Fibroblast of skin of scalp (primary cell): ENCODE results near the gene CANX.

ENCODE experiments used
- DNase-seq: peaks from one replicate; pipeline ENCODE4 v3.0.0-alpha.2; 2013

The CANX gene

DNA sequence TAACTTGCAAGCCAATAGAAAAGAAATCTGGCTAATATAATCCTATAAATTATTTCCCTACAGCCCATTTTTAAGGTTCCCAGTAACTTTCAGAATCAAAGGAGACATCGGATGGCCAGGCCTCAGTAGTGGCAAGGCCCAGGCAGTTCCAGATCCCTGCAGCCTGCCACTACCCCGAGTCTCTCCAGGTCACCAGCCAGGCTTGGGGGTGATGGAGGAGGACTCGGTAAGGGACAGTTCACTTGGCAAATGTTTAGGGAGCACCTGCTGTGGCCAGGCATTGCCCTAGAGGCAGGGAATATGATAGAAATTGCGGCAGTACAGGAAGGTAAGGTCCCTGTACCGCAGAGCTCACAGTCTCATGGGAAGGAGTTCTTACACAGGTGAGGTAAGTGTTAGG, 79.8 kb downstream of the CANX start:
- DNase-seq, result no peak

DNA sequence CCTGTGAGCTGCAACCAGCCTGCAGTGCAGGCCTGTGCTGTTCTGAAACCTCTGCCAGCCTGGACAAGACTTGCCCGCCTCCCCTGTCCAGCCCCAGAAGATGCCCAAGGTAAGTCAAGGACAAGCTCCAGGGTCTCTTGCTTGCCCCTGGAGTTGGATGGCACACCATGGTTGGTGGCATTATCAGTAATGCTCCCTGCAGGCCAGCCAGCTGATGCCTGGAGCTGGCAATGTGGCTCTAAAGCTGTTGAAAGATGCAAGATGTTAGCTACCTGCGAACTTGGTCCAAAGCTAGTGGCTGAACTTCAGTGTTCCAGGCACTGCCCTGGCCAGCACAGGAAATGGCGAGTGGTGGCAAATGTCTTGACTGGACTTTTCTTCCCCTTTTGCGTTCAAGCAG, 81.1 kb downstream of the CANX start:
- DNase-seq, result no peak

DNA sequence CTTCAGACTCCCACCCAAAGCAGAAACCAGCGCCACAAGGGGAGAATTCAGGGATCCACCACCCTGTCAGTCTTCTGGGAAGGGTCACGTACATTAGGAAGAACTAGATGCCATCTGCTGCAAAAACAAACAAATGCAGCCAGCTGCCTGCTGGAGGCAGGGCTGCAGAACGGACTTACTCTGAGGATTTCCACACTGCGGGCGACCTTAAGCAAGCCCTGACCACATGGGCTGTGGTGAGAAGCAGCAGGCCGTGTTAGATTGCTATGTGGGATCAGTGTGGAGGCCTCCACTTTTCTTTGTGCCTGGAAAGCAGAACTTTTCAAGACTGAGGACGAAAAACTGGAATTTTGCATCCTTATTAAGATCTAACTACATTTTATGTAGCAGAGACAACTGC, 81.6 kb downstream of the CANX start:
- DNase-seq, result no peak
